Activated CD8-positive, alpha-beta memory T cell treated with anti-CD3 and anti-CD28 coated beads, Interleukin-2, amount 50 U/mL, for 24 hours (primary cell): ENCODE data around the gene TRPV4.

Experiments
- DNase-seq: peaks from one replicate; pipeline ENCODE4 v3.0.0-alpha.2; 2020; ENCODE audit errors: extremely low read depth

The TRPV4 gene

DNA sequence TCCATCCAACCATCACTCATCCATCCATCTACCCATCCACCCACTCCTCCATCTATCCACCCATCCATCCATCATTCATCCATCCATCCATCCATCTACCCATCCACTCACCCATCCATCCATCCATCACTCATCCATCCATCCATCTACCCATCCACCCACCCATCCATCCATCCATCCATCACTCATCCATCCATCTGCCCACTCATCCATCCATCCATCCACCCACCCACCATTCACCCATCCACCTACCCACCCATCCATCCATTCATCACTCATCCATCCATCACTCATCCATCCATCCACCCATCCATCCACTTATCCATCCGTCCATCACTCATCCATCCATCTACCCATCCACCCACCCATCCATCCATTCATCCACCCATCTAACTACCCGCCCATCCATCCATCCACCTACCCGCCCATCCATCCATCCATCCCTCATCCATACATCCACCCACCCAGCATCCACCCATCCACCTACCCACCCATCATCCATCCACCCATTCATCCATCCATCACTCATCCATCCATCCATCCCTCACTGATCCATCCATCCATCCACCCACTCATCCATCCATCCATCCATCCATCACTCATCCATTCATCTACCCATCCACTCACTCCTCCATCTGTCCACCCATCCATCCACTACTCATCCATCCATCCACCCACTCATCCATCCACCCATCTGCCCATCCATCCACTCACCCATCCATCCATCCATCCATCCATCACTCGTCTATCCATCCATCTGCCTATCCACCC lies 24.1 kb downstream of the TRPV4 start:
- DNase-seq: no peak

DNA sequence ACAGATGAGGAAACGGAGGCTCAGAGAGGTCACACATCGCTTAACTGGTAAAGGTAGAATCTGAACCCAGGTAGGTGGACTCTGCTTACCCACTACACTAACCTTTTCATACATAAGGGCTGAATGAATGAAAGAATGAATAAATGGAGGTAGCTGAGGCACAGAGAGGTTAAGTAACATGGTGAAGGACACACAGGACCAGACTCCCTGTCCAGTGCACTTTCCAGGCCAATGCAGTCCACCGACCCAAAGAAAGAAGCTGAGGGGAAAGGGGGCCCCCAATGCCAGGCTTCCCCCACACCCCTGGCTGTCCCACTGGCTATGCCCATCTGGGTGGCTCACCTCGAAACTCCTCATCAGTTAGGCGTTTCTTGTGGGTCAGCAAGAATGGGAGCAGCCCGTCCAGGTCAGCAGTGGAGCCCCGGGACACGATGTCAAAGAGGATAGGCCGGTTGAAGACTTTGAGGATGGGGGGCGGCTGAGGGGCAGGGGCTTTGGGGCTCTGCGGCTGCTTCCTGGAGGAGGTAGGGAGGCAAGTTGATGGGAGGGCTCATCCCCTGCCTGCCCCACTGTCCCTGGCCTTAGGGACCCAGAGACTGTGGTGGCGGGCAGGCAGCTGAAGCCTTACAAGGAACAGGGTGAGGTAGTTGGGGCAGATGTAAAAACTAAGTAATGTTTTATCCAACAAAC lies 25.1 kb downstream of the TRPV4 start:
- no peak for DNase-seq

DNA sequence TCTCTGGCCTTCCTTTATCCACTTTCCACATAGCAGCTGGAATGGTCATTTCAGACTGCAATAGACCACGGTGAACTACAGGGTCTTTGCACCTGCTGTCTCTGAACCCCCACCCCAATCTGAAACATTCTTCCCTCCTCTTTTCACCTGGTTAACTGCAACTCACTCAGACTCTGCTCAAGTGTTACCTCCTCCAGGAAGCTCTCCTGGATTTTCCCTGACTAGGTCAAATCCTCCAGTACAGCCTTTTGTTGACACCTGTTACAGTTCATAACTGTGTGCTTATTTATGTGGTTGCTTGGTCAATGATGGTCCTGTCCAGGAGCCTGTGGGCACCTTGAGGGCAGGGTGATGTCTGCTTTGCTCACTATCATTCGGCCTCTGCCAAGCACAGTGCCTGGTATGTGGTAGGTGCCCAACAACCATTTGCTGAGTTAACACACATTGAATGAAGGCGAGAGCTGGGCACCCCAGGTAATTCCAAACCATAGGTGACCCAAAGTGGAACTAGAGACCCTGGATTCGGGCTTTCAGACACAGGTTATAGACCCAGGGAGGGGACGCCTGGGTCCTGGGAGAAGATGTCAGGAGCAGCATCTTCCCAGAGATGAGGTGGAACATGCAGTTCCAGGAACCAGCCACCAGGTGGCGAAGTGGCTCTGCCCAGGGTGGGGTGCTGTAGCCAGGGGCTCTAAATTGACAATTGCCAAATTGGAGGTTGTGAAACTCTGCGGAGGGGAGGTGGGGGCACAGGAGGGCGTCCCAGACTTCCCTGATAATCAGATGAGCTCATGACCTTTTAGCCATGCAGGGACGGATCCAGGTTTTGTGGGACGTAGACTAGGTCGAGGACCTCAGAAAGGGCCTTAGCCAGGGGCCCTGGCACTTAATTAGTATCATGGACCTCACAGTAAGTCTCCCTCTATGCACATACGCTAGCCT lies 28.1 kb downstream of the TRPV4 start:
- peak; percentile 28 for DNase-seq

DNA sequence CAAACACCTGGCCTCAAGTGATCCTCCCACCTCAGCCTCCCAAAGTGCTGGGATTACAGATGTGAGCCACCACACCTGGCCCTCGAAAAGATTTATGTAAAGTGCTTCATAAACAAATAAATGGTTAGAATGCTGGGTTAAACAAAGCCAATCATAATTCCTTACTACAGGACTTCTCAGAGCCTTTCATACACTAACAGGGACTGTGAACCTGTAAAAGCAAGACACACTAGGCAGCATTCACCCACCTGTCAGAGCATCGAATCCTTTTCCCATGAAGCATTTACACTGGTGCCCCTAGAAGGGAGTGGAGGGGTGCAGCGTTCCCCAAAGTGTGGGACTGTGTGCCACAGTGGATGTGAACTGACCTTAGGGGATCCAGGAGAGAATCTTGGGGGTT lies 29.5 kb downstream of the TRPV4 start:
- DNase-seq: no peak

DNA sequence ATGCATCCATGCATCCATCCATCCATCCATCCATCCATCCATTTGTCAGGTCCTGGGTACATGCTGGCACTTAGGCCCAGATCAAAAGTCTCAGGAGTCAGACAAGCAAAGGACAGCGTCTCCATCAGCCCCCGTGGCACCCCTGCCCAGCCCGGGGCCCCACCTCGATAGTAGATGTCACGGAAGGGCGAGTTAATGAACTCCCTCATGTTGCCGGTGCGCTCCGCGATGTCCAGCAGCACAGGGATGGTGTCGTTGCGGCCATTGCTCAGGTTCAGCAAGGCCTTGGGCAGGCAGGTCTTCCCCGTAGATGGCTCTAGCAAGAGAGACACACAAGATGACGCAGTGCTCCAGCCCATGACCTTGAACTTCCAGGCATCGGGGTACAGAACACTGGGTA lies 30.4 kb downstream of the TRPV4 start:
- DNase-seq: no peak

DNA sequence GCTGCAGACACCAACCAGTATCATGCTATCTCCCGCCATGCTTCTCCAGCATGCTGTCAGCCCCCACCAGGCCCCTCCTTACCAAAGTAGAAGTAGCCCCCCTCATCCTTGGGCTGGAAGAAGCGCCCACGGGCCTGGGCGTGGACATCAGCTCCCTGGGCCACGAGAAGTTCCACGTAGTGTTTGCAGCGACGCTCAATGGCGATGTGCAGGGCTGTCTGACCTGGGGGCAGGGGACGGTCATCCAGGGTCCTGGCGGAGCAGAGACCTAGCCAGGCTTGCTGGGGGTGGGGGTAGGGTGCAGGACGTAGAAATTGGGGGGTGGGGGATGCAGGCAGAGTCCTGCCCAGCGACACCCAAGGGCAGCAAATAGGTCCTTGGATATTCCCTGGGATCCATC lies 32.7 kb downstream of the TRPV4 start:
- no peak for DNase-seq

DNA sequence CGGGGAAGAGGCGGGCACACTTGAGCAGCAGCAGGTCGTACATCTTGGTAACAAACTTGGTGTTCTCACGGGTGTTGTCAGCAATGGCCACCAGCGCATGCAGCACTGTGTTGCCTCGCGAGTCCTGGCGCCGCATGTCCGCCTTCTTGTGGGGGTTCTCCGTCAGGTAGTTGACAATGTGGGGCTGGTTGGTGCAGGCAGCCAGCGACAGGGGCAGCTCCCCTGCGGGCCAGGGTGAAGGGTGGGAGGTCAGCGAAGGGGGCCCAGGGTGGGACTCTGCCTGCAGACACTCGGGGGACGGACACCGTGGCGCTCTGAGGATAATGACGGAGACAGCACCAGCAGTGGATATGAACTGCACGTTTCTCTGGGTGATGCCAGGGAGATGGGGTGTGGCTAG lies 34.5 kb downstream of the TRPV4 start:
- no peak for DNase-seq

DNA sequence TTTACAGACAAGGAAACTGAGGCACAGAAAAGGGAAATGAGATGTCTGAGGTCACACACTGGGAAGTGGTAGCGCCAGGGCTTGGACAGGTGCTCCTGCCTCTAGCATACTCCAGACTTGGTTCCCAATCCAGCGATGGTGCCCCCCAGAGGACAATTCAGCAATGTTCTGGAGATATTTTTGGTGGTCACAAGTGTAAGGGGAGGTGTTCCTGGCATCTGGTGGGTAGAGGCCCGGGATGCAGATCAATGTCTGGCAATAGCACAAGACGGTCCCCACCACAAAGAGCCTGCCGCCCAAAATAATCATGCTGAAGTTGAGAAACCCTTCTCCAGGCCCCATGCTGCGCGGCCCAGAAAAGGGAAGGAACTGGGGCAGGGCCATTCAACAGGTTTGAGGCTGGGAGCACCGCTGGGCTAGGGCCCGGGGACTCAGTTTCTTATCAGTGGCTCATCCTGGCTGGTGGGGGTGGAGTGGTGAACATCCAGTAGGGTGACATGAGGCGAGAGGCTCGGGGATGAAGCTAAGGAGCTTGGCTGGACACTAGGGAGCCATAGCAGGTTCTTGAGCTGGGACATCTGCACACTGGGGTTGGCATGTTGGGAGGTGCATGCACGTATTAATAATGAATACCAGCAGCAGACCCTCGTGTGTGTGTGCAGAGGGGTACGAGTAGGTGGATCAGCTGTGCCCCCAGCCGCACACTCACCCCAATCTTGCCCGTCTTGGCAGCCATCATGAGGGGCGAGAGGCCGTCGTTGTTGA lies 35.1 kb downstream of the TRPV4 start:
- no peak for DNase-seq

DNA sequence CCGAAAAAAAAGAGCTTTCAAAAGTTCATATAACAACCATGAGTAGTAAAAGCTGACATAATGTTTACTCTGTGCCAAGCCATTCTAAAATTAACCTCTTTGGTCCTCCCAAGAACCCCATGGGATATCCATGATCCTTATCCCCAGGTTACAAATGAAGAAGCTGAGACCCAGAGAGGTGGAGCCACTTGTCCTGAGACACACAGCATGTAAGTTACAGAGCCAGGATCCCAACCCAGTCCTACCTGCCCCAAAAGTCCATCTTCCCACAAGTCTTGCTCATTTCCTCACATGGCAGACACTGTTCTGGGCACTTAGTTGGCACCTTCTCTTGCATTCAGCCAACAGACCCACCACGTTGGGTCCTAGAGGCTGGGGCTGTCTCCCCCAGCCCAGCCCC lies 37.1 kb downstream of the TRPV4 start:
- no peak for DNase-seq

DNA sequence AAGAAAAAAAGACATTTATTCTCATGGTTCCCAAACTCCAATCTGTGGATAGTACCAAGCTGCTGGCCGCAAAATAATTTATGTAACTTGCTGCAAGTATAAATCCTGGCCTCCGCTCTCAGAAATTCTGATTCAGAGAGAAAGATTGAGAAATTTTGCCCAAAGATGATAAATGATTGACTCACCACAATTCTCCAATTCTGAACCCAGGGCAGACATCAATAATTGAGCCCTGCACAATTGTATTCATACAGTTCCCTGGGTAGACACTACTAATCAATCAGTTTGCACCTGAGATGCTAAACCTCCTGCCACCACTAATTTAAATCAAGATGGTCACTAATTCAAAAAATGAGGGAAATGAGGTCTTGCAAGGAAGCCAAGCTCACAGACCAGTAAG lies 38.2 kb downstream of the TRPV4 start:
- no peak for DNase-seq

DNA sequence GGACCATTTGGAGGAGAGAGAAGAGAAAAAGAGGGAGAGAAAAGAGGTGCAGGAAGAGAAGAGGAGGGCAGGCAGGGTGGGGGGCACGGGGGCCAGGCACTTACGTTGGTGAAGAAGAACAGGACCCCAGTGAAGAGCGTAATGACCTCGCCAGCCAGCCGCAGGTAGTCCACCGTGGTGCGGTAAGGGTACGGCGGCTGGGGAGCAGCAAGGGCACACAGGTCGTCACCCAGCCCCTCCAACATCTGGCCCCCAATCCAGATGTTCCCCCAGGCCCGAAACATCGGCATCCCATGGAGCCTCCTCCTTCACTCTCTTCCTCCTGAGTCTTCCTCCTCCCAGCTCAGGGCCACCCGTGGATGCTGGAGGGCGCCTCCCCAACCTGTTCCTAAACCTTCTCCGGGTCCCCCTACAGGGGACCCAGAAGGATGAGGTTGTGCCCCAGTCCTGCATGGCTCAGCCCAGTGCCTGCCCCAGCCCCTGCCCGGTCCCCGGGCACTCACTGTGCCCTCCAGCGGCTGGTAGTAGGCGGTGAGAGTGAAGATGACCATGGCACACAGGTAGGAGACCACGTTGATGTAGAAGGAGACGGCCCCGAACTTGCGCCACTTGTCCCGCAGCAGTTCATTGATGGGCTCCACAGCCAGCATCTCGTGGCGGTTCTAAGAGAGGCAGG lies 39.2 kb downstream of the TRPV4 start:
- DNase-seq: no peak

DNA sequence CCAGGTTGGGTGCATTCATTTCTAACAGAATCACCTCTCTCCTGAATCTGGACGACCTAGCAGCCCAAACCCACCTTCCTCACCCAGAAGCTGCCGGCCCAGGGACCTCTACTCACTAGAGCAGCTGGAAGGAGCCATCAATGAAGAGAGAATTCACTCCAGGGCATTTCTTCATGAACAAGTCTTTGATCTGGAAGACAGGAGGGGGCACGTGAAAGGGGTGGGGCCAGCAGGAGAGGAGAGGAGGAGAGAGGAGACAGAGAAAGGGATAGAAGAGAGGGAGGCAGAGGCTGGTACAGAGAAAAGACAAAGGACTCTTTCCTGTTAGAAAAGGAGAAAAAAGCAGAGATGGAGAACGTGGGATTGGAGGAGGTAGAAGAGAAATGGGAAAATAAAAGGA lies 39.8 kb downstream of the TRPV4 start:
- DNase-seq: no peak

DNA sequence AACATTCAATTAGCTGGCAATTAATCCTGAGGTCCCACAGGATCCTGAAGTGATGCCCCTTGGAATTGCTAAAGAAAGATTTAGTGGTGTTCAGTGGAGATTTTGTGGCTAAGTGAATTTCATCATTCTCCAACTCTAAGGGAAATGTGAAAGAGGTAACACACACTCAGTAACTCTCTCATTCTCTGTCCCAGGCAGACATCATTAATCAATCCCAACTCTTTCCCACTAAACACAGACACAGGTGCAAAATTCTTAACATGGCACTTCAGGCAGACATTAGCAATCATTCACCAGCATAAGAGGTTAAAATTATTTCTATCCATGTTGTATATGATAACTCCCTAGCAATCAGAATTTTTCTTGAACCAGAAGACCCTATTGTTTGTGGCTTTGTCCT lies 40.2 kb downstream of the TRPV4 start:
- no peak for DNase-seq

DNA sequence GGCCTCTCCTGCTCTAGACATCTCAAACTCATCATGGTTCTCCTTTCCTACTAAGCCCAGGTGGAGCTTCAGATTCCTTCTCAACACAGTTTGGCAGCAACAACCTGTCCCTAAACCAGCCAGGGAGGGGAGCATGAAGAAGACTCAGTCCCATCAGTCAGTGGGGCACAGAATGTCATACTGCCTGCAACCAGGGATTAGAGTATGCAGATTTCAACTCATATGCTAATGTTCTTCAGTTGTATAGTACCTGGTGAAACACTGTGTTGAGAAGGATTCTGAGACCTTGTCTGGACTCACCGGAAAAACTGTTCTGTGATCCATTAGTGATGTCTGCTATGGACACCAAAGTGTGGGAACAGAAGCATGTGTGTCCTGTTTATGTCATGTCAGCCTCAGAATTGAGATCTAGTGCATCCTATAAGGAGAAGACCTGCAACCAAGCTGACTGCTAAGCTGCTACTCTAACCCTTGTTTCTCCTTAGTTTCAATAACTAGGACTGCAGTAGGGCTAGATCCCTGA lies 43.6 kb downstream of the TRPV4 start:
- no peak for DNase-seq

DNA sequence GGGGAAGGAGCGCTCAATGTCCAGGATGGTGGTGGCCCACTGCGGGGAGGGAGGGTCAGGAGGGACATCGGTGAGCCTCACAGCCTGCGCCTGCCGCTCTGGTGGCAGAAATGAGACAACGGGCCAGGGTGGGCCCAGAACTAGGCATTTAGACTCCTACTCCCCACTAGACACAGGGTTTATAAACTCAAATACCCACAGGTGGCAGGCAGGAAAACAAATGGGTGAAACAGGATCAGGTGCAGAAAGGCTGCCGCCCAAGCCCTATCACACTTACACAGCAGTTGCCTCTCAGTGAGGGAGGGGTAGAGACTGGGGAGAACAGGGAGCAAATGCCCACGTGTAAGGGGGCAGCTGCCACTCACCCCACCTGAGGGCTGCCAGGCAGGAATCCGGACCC lies 46.4 kb downstream of the TRPV4 start:
- no peak for DNase-seq

DNA sequence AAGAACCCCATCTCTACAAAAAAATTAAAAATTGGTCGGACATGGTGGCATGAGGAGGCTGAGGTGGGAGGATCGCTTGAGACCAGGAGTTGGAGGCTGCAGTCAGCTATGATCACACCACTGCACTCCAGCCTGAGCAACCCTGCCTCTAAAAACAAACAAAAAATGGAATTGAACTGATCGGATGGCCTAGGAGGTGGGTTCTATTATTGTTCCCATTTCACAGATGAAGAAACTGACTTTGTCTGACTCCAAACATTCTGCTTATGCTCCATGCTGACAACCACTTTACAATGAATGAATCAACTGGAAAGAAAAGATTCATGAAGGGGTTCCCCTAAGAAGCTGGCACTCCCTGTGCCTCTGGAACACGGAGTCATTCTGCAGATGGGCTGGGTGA lies 47.3 kb downstream of the TRPV4 start:
- DNase-seq: no peak

DNA sequence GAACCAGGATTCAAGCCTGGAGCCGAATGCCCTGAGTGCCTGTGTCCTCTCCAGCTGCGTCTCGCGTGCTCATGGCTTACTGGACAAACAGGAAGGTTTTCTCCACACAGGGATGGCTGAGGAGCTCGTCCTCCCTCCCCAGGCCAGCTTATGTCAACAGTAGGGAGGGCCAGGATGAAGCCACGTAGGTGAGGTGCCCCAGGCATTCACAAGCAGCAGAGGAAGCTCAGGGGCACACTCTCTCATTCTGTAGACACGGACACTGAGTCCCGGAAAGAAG lies 49.3 kb downstream of the TRPV4 start:
- no peak for DNase-seq

DNA sequence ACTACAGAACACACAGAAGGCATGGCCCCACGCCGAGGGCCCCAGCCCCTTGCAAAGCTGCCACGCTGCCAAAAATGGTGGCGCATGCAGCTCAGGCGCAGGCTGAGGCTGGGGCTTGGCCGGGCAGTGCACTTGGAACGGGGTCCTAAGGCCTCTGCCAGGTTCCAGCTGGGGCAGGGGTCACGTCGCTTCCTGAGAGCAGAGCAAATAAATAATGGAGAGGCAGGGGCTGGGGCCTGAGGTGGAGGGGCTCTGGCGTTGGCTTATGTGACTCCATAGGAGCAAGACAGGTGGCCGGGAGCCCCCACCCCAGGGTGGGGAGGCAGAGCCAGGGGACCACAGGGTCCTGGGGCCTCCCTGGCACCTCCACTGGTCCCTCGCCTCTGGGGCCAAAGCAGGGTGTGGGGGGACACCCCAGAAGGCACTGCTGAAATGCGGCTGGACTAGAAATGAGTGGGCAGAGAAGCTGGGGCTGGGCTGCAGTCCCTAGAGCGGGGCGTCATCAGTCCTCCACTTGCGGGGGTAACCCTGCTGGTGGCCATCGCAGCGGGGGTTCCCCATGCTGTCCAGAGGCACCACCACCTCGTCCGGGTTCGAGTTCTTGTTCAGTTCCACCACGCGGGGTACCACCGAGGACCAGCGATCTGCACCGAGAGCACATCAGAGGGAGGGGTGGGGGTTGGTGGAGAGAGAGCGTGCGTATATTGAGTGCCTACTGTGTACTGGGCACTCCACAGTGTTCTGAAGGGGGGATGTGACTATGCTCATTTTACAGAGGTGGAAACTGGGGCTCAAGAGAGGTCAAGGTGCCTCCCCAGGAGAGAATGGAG lies 49.8 kb downstream of the TRPV4 start:
- no peak for DNase-seq

DNA sequence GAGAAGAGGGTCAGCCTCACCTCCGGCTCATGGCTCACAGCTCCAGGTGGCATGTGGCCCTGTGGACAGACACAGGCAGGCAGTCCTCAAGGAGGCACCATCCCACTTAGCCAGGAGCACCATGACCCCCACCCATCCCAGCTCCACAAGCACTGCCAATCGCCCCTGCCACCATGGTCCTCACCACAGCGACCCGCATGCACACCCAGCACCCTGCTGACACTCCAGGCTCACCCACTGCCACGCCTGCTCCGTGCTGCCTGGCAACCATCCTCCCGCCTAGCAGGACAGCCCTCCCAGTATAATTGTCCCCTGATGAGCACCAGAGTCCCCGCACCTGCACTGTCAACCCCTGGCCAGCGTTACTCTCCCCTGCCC lies 50.9 kb downstream of the TRPV4 start:
- DNase-seq: no peak

DNA sequence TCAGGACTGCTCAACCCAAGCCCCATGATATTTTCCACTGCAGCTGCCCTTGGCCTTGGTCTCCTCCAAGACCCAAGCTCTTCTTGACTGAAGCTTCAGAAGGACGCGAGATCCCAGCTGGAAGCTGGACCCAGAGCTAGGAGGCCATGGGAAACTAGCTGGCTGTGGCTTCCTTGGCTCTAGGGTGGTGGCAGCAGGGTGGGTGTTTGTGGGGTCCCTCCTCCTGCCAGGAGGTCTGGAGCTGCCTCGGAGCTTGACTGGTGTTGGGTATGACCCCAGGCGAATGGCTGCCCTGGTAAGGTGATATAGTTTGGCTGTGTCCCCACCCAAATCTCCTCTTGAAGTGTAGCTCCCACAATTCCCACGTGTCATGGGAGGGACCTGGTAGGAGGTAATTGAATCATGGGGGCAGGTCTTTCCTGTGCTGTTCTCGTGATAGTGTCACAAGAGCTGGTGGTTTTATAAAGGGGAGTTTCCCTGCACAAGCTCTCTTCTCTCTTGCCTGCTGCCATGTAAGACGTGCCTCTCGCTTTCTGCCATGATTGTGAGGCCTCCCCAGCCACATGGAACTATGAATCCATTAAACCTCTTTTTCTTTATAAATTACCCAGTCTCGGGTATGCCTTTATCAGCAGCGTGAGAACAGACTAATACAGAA lies 51.4 kb downstream of the TRPV4 start:
- no peak for DNase-seq
